Colonic mucosa (tissue), 4 donors: Measurements from ENCODE around the gene SLC44A1. TPM values are rescaled to one million over a fixed set of nuclear protein-coding genes. Genes with fewer than 3 reads are reported as not detected.
A peak's percentile ranks its signal among the peaks of the same experiment; 100 is the strongest.

Experiments
- DNase-seq: peaks from one replicate; pipeline ENCODE4 v3.0.0-alpha.2; 2020
- H3K27ac ChIP-seq: fragments of 200-600 bp; one replicate; pipeline ENCODE4 v1.8.0; 2021
- H3K27me3 ChIP-seq: fragments of 200-600 bp; one replicate; pipeline ENCODE4 v1.8.0; 2021
- H3K36me3 ChIP-seq: fragments of 200-600 bp; one replicate; pipeline ENCODE4 v1.8.0; 2021
- H3K4me1 ChIP-seq: fragments of 200-600 bp; one replicate; pipeline ENCODE4 v1.8.0; 2021; ENCODE audit warnings: mild to moderate bottlenecking
- H3K4me3 ChIP-seq: fragments of 200-600 bp; one replicate; pipeline ENCODE4 v1.8.0; 2021
- H3K9ac ChIP-seq, 2 donors: one replicate each; pipeline ENCODE4 v1.7.0; 2013; ENCODE audit warnings: control low read depth in 2 of 2, low read depth in 2 of 2, low read length in 2 of 2
- H3K9me3 ChIP-seq: fragments of 200-600 bp; one replicate; pipeline ENCODE4 v1.8.0; 2021
- intact Hi-C: fragments of 100-400 bp; cut with DNase I; formaldehyde crosslinking; loops from one replicate; pipeline ENCODE4 v1.14.1; 2022
- total RNA-seq, 2 donors: library from RNA; stranded (reverse); fragmentation: NEBNext Ultra II Directional in 1 of 2; extraction: Animal tissue kit (Norgen Biotek cat#: 25700) in 1 of 2; gene quantifications; one replicate each; pipeline ENCODE4 v1.2.1, GENCODE V29; 2021
- TF ChIP-seq, protein P1 (sequence below): fragments of 200-600 bp; IDR thresholded peaks from one replicate; pipeline ENCODE4 v1.8.0; 2022; ENCODE audit warnings: antibody characterized with exemption, mild to moderate bottlenecking
- donor health status: healthy.
- donor health status: DM: no; HTN: no; CAD: no.
- donor health status: DM: no; HTN: no; CAD: no.

The SLC44A1 gene
- total RNA-seq, 2 donors from 2014 or later = 151 to 180 TPM

DNA sequence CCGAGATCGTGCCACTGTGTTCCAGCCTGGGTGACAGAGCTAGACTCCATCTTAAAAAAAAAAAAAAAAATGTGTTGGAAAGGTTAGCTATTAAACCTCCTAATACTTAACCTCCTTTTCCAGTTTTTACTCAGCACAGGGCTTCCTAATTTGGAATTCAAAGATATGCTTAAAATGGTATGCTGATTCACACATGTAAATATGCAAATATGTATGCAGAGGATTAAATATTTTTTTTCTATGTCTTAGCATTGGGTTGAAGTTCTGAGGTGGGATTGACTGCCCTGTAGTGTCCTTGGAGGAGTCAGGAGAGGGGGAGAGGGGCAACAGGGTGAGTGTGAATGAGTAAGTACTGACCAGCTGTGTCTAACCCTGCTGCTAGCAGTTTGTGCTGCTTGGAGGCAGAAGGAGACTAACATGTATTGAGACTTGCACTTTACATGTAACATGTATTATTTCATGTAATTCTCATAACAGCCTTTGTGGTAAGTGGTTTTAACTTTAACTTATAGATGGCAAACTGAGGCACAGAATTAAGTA lies 63.2 kb downstream of the SLC44A1 start:
- intact Hi-C loops = loop anchor here (2.0 kb wide), 1 partner anchor 61 kb away; no protein-coding TSS in a partner anchor
- no peak for DNase-seq
- H3K9me3 ChIP-seq = no peaks in the 10 kb centered on the region
- H3K27ac ChIP-seq = no peak overlapping the region
- no peaks in the 10 kb centered on the region for H3K27me3 ChIP-seq
- no peak overlapping the region for H3K9ac ChIP-seq
- no peak overlapping the region for H3K4me3 ChIP-seq
- H3K36me3 ChIP-seq = no peaks in the 10 kb centered on the region
- TF ChIP-seq, protein P1, sequence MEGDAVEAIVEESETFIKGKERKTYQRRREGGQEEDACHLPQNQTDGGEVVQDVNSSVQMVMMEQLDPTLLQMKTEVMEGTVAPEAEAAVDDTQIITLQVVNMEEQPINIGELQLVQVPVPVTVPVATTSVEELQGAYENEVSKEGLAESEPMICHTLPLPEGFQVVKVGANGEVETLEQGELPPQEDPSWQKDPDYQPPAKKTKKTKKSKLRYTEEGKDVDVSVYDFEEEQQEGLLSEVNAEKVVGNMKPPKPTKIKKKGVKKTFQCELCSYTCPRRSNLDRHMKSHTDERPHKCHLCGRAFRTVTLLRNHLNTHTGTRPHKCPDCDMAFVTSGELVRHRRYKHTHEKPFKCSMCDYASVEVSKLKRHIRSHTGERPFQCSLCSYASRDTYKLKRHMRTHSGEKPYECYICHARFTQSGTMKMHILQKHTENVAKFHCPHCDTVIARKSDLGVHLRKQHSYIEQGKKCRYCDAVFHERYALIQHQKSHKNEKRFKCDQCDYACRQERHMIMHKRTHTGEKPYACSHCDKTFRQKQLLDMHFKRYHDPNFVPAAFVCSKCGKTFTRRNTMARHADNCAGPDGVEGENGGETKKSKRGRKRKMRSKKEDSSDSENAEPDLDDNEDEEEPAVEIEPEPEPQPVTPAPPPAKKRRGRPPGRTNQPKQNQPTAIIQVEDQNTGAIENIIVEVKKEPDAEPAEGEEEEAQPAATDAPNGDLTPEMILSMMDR = no peak
- no peaks in the 10 kb centered on the region for H3K4me1 ChIP-seq

DNA sequence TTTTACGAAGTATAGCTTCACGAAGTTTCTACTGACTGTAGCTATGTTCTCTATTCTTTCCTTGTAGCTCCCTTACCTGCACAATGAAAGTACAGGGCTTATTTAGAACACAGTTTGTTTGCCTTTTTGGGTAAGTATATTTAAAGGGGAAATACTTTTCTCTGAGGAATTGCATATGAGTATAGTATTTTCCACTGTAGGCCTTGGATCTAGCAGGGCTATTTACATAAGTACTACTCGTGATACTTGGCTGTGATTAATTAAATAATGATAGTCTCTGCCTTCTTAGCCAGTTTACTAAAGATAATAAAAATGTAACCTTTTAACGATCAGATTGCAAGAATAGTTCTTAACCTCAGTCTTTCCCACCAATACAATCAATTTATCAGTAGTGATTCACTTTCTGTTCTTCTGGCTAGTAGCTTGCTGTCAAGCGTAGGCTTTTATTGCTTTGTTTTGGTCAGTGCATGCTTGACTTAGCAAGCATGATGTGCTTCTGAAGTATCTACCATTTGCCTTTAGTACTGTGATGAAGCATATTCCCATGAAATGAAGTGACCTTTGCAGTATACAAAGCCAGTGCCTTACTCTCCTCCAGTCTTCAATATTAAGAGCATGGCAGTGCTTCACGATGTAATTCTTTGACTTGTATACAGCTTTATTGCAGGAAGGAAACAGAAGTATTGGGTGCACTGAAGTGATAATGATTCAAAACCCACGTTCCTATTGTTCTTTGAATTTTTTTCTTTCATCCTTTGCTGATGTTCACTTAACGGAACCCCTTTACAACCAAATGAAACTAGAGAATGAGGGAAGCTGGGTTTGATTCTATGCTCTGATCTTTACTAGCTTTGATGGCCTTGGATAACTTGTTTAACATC lies 64.2 kb downstream of the SLC44A1 start:
- no peaks in the 10 kb centered on the region for H3K4me1 ChIP-seq
- TF ChIP-seq, protein P1 = no peak
- H3K36me3 ChIP-seq = no peaks in the 10 kb centered on the region
- H3K27me3 ChIP-seq = no peaks in the 10 kb centered on the region
- H3K4me3 ChIP-seq = no peak overlapping the region
- H3K9ac ChIP-seq = no peak overlapping the region
- no peaks in the 10 kb centered on the region for H3K9me3 ChIP-seq
- DNase-seq = no peak
- H3K27ac ChIP-seq = no peak overlapping the region
- intact Hi-C loops = loop anchor here (2.0 kb wide), 1 partner anchor 62 kb away; no protein-coding TSS in a partner anchor

DNA sequence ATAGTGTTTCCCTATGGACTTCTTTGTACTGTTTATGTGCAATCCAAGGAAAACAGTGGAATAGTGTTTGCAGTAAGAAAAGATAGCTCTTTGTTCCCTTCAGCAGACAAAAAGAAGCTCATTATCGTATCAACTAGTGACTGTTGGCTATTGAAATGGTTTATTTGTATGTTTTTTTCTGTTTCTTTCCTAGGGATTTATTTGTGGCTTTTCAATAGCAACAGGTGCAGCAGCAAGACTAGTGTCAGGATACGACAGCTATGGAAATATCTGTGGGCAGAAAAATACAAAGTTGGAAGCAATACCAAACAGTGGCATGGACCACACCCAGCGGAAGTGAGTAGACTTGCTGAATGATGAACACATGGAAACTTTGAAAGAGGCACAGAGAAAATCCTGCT lies 65.1 kb downstream of the SLC44A1 start:
- Histone ChIP-seq H3K4me1 (no peaks in the 10 kb centered on the region), H3K9ac (no peak overlapping the region), H3K4me3 (no peak overlapping the region), H3K27ac (no peak overlapping the region), H3K27me3 (no peaks in the 10 kb centered on the region), H3K36me3 (no peaks in the 10 kb centered on the region), H3K9me3 (no peaks in the 10 kb centered on the region)
- intact Hi-C loops = loop anchor here (2.0 kb wide), 1 partner anchor 63 kb away; no protein-coding TSS in a partner anchor
- no peak for DNase-seq
- TF ChIP-seq, protein P1 = no peak

DNA sequence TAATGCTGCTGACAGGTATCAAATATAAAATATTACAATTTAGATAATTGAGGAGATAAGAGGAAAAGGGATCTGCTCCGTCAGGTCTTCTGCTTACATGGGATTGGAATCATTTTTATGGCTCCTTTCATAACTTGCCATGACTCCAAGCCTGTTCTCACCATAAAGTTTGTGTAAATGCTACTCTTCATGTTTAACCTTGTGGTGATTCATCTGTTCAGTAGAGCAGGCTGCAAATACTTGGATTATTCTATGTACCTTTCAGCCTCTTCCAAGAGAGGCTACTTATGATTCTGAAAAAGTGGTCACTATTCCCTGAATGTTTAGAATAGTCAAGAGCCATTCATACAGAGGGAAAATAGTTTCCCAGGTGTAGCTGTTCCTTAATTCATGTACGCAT lies 66.9 kb downstream of the SLC44A1 start:
- H3K27ac ChIP-seq = peak overlapping the region; percentile 18
- H3K9me3 ChIP-seq = no peaks in the 10 kb centered on the region
- DNase-seq = no peak
- TF ChIP-seq, protein P1 = no peak
- peaks cover 4% of the 10 kb centered on the region for H3K36me3 ChIP-seq
- H3K4me1 ChIP-seq = no peaks in the 10 kb centered on the region
- no peaks in the 10 kb centered on the region for H3K27me3 ChIP-seq
- H3K9ac ChIP-seq = no peak overlapping the region
- intact Hi-C loops = no loop called here
- no peak overlapping the region for H3K4me3 ChIP-seq

DNA sequence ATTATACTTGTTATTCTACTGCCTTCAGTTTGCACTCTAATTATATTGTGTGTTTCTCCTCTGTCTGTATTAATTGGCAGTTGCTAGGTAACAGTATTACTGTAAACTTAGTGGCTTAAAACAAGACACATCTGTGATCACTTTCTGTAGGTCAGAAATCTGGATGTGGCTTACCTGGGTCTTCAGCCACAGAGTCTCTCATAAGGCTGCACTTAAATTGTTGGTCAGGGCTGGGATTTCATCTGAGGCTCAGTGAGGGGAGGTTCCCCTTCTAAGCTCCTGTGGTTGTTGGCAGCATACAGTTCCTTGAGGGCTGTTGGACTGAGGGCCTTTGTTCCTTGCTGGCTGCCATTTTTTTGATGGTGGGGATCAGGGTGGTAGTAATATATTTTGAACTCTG lies 68.8 kb downstream of the SLC44A1 start:
- intact Hi-C loops = no loop called here
- Histone ChIP-seq H3K27me3 (no peaks in the 10 kb centered on the region), H3K27ac (no peak overlapping the region), H3K36me3 (peaks cover 4% of the 10 kb centered on the region), H3K4me3 (no peak overlapping the region), H3K9me3 (no peaks in the 10 kb centered on the region), H3K9ac (no peak overlapping the region), H3K4me1 (no peaks in the 10 kb centered on the region)
- DNase-seq = no peak
- TF ChIP-seq, protein P1 = no peak
